HG03520 (cell line): ENCODE measurements around the gene DBET.
"Not testable (repeated sequence)": the region's sequence is repeated elsewhere in the genome, so short reads cannot be mapped to it uniquely, and the experiment has no call there.

Source experiments
- ATAC-seq: cut with Tn5 transposase; IDR thresholded peaks from one replicate; pipeline ENCODE4 v1.9.1; 2021; ENCODE audit warnings: mild to moderate bottlenecking, moderate library complexity; ENCODE audit not compliant: unreplicated experiment

The DBET gene

GRCh38 chr4:190064342-190064741 is at the start of gene DBET:
Gene DBET, plus strand, starts transcription at chr4:190064502.
- ATAC-seq, result not testable (repeated sequence)

- no peak for ATAC-seq
Observed at GRCh38 chr4:190014771-190015537, 49.3 kb upstream of the DBET start.

GRCh38 chr4:190015538-190016368 is 48.5 kb upstream of the DBET start:
- ATAC-seq, result no peak

GRCh38 chr4:190016369-190017289 is 47.7 kb upstream of the DBET start:
- ATAC-seq, result no peak

- ATAC-seq, result no peak
Observed at GRCh38 chr4:190017357-190018200, 46.7 kb upstream of the DBET start.

GRCh38 chr4:190018201-190018920 is 45.9 kb upstream of the DBET start:
- ATAC-seq, result no peak

- no peak for ATAC-seq
Observed at GRCh38 chr4:190019023-190019858, 45.1 kb upstream of the DBET start.

- not testable (repeated sequence) for ATAC-seq
Observed at GRCh38 chr4:190019859-190020463, 44.3 kb upstream of the DBET start.

GRCh38 chr4:190020790-190021717 is 43.2 kb upstream of the DBET start:
- ATAC-seq, result no peak

GRCh38 chr4:190021973-190022372 is 42.3 kb upstream of the DBET start:
- ATAC-seq, result not testable (repeated sequence)

GRCh38 chr4:190022614-190023281 is 41.6 kb upstream of the DBET start:
- ATAC-seq, result not testable (repeated sequence)

- ATAC-seq, result not testable (repeated sequence)
Observed at GRCh38 chr4:190027156-190027555, 37.1 kb upstream of the DBET start, which contains the start of gene FRG2. Gene FRG2, minus strand, starts transcription at chr4:190027256. Its CDS starts 52 bp downstream, at chr4:190027204.

GRCh38 chr4:190031264-190031663 is 33.0 kb upstream of the DBET start:
- ATAC-seq, result not testable (repeated sequence)

GRCh38 chr4:190037704-190038388 is 26.5 kb upstream of the DBET start:
- ATAC-seq, result not testable (repeated sequence)

- ATAC-seq, result not testable (repeated sequence)
Observed at GRCh38 chr4:190040873-190041272, 23.4 kb upstream of the DBET start.

- not testable (repeated sequence) for ATAC-seq
Observed at GRCh38 chr4:190047627-190048026, 16.7 kb upstream of the DBET start.
